GM11168 (cell line): ENCODE data around the gene AGMO.

Experiments used
- in situ Hi-C: fragments of 300-500 bp; cut with MboI; formaldehyde crosslinking; loops from one replicate; pipeline ENCODE4 v1.12.0; 2022; ENCODE audit warnings: low sequenced_read_pairs; ENCODE audit not compliant: unreplicated experiment

AGMO gene

GRCh38 chr7:15280078-15280733, 281.6 kb downstream of the AGMO start:
- in situ Hi-C loops: no loop called here

DNA sequence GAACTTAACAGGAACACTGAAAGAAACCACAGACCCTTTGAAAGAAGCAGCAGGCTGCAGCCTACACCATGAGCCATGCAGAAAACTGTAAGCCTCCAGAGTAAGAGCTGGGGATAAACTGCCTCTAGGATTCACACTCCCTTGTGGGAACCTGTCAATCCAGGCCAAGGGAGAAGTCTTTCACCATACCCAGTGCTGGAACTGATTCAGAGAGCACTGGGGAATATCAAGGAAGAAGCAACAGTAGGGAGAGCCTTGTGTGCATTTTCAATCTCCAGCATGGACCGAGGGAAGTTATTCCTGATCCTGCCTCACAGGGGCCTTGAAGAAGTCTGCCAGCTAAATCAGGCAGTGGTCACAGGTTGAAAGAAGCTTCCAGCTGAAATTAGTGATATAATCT, 282.2 kb downstream of the AGMO start:
- in situ Hi-C loops: no loop called here

DNA sequence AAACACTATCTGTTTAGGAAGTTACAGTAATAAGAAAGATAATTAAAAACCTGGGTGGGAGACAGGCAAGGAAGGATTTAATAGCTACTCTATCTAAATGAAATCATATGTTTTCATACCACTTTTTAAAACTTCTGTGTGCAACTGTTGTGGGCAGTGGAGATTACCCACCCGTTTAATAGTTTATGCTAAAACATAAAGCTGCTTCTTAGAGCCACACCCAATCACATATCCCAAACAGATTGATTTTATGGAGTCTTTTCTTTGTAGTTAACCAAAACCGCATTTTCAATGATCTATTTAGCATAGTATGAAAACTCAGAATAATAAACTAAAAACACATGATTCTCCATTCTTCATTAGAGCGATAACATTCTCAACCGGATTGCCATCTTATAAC, 304.1 kb downstream of the AGMO start:
- in situ Hi-C loops: no loop called here

- in situ Hi-C loops: no loop called here
Observed at GRCh38 chr7:15252181-15252580, 309.6 kb downstream of the AGMO start.

- in situ Hi-C loops: no loop called here
Observed at GRCh38 chr7:15248514-15248913, 313.3 kb downstream of the AGMO start.

GRCh38 chr7:15245831-15246230, 316.0 kb downstream of the AGMO start:
- in situ Hi-C loops: no loop called here

DNA sequence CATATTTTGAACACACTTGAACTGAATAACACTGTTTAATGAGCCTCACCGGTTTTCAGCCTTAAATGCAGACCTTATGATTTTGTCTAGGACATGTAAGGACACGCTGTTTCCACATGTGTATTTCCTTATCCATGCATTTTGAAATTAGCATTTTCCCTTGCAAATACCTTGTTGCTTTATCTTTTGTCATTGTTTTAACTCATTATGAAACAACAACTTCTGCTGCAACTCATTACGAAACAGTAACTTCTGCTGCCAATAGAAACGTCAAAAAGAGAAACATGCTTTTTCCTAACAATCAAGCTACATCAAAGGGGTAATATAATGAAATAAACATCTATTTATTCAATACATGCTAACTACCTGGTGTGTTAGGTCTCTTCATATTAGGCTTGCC, 322.0 kb downstream of the AGMO start:
- in situ Hi-C loops: no loop called here

GRCh38 chr7:15236952-15237351, 324.9 kb downstream of the AGMO start:
- in situ Hi-C loops: no loop called here

DNA sequence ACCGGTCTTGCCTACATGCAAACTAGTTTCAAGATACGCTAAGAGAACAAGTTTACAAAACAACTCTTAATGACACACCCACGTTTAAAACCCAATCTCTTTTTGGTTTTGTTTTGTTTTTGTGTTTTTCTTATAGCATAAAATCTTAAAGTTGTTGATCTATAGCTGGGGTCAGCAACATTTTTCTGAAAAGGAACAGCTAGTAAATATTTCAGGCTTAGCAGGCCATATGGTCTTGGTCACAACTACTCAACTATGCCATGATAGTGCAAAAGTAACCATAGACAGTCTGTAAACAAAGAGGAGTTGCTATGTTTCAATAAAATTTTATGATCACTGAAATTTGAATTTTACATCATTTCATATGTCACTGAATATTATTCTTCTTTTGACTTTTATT, 327.4 kb downstream of the AGMO start:
- in situ Hi-C loops: no loop called here

GRCh38 chr7:15228831-15229230, 333.0 kb downstream of the AGMO start:
- in situ Hi-C loops: no loop called here

DNA sequence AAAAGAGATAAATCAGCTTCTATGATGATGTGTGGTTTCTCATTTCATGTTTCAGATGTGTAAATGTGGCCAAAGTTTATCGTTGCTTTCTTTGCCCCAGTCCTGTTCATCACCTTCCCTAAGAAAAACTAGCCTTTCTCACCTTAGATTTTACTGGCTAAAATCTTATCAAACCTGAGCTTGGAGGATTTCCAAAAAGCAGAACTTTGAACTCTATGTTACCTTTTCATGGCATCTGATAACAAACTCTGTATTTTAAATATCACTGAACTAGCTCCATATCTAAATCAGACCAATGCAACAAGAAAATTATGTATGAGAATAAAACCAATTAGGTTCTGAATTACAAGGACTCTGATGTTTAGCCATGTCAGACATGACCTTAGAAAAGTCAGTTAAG, 335.8 kb downstream of the AGMO start:
- in situ Hi-C loops: no loop called here

GRCh38 chr7:15219758-15220157, 342.1 kb downstream of the AGMO start:
- in situ Hi-C loops: no loop called here

GRCh38 chr7:15218261-15218660, 343.6 kb downstream of the AGMO start:
- in situ Hi-C loops: no loop called here

DNA sequence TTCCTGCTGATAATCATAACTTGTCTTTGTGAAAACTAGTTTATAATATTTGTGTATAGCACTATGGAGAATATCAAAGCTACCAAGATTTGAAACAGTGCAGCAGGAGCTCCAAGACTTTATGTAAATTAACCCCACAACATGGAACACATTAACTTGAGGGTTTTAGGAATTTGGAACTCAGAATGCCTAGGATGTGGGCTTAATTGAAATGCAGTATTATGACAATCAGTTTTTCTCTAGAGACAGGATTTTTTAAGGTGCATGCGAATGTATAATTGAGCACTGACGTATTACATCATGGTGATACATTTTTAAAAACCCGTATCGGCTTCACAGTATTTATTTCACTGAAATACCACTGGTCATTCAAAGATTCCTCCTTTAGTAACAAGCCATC, 346.2 kb downstream of the AGMO start:
- in situ Hi-C loops: no loop called here

GRCh38 chr7:15214976-15215375, 346.8 kb downstream of the AGMO start:
- in situ Hi-C loops: no loop called here

DNA sequence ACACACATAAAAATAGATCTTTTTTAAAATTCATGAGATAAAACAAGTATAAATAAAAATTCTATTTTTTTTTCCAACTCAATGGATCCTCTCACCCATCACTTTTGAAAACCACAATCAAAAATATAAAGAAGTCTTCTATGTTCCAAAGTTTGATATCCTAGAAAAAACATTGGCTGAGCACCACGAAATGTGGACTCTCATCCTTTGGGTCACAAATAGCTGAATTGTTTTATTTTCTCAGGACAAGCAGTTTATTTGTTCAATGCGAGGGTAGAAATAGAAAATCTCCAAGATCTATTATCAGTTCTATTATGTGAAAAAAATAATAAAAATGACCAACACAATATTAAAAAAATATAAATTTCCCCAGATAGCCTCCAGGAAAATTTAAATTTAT, 348.7 kb downstream of the AGMO start:
- in situ Hi-C loops: no loop called here

GRCh38 chr7:15209429-15209828, 352.4 kb downstream of the AGMO start:
- in situ Hi-C loops: no loop called here

DNA sequence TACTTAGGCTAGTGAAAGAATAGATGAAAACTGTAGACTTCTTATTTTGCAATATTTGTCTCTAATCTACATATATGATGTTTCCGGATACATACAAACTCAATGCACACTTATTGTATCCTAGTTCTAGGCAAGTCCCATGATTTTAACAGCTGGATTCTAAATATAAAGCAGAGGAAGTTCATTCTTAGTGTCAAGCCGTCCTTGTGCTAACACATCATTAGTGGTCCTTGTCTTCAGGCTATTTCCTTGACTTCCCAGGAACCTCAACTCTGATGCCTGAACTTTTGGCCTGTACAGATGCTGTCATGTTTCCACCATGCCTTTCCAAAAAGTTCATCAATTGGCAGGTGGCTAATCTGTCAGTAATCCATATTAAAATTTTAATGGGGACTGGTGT, 357.4 kb downstream of the AGMO start:
- in situ Hi-C loops: no loop called here

GRCh38 chr7:15199482-15199881, 362.3 kb downstream of the AGMO start:
- in situ Hi-C loops: no loop called here

- in situ Hi-C loops: no loop called here
Observed at GRCh38 chr7:15197042-15197977, 364.5 kb downstream of the AGMO start.

GRCh38 chr7:15178065-15178464, 383.8 kb downstream of the AGMO start:
- in situ Hi-C loops: no loop called here

DNA sequence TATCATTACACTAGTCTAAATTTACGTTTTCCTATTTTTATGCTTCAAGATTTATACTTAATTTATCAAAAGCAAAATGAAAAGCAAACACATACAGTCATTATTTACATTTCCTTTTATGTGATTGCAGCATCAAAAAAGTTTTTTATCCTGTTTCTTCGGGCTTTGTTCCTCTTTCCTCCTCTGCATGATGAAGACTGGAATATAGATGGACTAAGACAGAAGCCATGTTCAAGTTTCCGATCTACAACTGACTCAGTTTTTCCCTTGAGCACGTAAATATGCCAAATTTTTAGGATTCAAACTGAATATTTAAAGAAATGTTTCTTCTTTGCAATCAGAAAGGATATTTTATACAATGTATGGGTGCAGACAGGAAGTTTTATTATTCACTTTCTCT, 385.7 kb downstream of the AGMO start:
- in situ Hi-C loops: no loop called here
